ENCODE results near the gene ARHGAP35.
A peak's percentile ranks its signal among the peaks of the same experiment; 100 is the strongest.
"Not testable (repeated sequence)": the region's sequence is repeated elsewhere in the genome, so short reads cannot be mapped to it uniquely, and the experiment has no call there.

The ARHGAP35 gene

DNA sequence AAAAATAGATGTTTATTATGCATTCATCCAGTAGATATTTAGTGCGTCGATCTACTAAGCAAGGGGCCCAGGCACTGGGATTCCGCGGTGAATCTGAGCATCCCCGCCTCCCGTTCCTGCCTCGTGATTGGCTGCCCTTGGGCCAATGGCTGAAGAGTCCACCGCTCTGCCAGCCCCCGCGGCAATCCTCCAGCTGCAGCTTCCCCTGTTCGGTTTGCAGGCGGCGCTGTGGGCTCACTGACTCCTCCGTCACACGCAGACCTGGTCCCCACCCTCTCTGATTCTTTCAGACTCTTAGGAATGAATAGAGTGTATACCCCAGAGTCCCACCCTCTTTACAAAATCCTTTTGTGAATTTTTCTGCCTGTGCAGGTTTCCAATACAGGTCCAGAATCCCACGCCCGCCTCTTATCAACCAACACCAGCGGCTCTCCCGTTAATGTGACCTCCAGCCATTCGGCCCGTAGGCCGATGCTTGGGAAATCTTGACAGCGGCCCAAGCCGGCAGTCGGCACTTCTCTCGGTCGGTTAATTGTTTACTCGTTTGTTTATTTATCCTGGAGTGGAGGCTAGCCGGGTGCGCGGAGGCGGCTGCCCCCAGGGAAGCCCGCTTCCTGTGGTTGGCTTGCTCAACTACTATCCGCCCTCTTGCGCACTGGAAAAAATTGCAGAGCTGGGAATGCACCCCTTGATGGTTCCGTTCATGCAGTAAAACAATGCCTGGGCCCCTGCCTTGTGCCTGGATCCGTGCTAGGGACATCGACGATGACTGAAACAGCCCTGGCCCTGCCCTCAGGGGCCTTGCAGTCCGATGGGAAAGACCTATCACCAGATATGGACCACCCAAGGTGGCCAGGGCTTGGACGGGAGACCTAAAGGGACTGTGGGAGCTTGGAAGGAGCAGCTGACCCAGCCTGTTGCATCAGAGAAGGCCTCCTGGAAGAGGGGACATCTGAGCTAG, 4.5 kb upstream of the ARHGAP35 start:
- Mint-ChIP-seq H3K4me3 (peak overlapping the region; percentile 79), H3K27me3 (no peaks in the 10 kb centered on the region), H3K27ac (peak overlapping the region; percentile 71), H3K4me1 (ENCODE audit: low read depth) (peaks cover 19% of the 10 kb centered on the region), H3K36me3 (peaks cover 2% of the 10 kb centered on the region), H3K9me3 (ENCODE audit: low read depth) (peaks cover 3% of the 10 kb centered on the region)

DNA sequence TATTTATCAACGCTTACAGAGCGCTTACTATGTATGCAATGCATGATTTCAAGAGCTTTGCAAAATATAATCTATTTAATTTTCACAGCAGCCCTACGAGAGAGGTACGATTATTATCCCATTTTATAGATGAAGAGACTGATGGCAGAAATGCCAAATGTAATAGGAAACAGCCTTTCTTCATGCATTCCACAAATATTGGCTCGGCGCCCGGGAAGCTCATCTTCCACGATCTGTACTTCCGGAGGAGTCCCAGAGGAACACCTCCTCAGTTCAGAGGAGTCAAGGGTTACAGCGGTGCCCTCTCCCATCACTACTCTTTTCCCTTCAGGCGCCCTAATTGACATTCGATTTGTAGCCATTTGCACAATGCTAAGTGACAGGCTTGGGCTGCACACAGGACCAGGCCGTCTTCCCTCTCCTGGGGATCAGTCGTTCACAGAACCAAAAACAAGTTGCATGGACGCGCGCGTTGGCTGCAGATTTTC, 1.1 kb upstream of the ARHGAP35 start:
- Mint-ChIP-seq H3K4me3 (peak overlapping the region; percentile 85), H3K9me3 (ENCODE audit: low read depth) (peaks cover 3% of the 10 kb centered on the region), H3K36me3 (peaks cover 2% of the 10 kb centered on the region), H3K27ac (peak overlapping the region; percentile 95), H3K4me1 (ENCODE audit: low read depth) (peaks cover 16% of the 10 kb centered on the region), H3K27me3 (no peaks in the 10 kb centered on the region)

DNA sequence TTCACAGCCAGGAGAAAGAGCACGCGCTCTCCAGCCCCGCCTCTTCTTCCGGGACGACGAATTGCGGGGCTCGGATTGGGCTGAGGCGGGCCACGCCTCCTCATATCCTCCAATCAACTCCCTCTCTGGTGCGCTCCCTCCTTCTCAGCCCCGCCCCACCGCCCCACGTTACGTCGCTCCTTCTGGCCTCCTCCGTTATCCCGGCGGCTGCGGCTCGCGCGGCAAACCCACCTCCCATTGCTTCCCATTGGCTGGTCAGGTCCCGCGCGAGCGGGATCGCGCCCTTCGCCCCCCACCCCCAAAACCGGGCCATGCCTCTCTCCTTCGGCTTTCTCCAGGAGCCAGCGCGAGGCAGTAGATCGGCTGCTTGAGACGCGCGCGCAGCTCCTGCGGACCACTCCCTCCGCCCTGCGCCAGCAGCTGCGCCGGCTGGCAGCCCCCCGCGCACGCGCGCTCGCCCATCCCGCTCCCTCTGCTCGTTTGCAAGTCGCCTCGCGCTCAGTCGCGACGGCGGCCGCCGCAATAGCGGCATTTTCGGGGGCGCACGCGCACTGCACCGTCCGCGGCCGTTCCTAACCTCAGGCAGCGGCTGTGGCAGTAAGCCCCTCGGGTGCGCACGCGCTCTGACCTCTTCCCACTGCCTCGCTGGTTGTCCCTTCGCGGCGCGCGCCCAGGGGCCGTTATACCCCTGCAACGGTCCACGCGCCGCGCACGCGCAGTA, 512 bp upstream of the ARHGAP35 start:
- Mint-ChIP-seq H3K4me1 (ENCODE audit: low read depth) (peaks cover 16% of the 10 kb centered on the region), H3K27ac (peak overlapping the region; percentile 95), H3K9me3 (ENCODE audit: low read depth) (peaks cover 3% of the 10 kb centered on the region), H3K4me3 (peak overlapping the region; percentile 85), H3K36me3 (peaks cover 2% of the 10 kb centered on the region), H3K27me3 (no peaks in the 10 kb centered on the region)

DNA sequence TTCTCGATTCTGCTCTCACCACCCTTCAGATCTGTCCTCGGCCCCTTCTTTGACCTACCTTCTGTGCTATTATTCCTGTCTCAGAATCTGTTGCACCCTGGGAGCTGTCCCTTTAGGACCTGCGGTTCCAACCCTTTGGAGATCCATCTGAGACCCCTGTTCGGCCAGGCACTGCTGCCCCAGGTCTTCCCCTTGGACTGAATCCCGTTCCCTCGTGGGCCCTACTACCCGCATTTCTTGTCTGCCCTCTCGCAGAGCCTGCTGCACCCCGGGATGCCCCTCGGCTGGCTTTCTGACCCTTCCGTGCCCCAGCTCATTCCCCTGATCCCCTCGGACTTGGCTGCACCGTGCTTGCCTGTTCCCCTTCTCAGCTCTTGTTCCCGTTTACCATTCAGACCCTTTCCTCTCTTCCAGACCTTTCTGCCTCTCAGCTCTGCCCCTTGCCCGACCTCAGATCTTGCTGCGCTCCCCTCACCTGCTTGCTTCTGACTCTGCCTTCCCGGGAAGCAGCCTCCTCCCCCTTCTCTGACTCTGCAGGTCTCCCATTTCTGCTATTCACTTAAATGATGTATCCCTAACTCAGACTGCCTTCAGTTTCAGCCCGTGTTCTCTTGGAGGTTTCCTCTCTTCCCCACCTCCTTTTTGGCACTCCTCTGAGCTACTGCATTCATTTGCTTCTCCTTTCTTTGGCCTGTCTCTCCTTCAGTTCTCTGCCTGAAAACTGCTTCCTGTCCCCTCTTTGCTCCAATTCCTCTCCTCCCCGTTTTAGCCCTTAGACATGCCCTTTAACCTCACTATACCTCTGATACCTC, 1.1 kb downstream of the ARHGAP35 start:
- peaks cover 14% of the 10 kb centered on the region for H3K4me1 Mint-ChIP-seq (ENCODE audit: low read depth)
- no peak overlapping the region for H3K4me3 Mint-ChIP-seq
- no peaks in the 10 kb centered on the region for H3K27me3 Mint-ChIP-seq
- peaks cover 2% of the 10 kb centered on the region for H3K36me3 Mint-ChIP-seq
- peaks cover 3% of the 10 kb centered on the region for H3K9me3 Mint-ChIP-seq (ENCODE audit: low read depth)
- H3K27ac Mint-ChIP-seq, result no peak overlapping the region

DNA sequence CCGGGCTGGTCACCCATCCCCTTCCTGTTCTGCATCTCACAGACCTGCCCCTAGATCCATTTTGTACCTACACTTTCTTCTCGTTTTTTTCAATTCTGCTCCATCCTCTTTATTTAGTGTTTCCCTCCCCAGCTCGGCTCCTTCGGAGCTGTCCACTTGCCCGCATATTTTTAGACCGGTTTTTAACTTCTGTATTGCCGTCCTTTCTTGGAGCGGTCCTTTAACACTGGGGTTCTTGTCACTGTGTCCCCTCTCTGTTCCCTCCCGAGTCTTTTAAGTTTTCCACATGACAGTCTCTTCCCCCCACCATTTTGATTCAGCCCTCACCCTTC, 1.7 kb downstream of the ARHGAP35 start:
- H3K27ac Mint-ChIP-seq, result no peak overlapping the region
- no peaks in the 10 kb centered on the region for H3K27me3 Mint-ChIP-seq
- peaks cover 2% of the 10 kb centered on the region for H3K36me3 Mint-ChIP-seq
- H3K4me3 Mint-ChIP-seq, result no peak overlapping the region
- H3K9me3 Mint-ChIP-seq (ENCODE audit: low read depth), result peaks cover 3% of the 10 kb centered on the region
- peaks cover 19% of the 10 kb centered on the region for H3K4me1 Mint-ChIP-seq (ENCODE audit: low read depth)

DNA sequence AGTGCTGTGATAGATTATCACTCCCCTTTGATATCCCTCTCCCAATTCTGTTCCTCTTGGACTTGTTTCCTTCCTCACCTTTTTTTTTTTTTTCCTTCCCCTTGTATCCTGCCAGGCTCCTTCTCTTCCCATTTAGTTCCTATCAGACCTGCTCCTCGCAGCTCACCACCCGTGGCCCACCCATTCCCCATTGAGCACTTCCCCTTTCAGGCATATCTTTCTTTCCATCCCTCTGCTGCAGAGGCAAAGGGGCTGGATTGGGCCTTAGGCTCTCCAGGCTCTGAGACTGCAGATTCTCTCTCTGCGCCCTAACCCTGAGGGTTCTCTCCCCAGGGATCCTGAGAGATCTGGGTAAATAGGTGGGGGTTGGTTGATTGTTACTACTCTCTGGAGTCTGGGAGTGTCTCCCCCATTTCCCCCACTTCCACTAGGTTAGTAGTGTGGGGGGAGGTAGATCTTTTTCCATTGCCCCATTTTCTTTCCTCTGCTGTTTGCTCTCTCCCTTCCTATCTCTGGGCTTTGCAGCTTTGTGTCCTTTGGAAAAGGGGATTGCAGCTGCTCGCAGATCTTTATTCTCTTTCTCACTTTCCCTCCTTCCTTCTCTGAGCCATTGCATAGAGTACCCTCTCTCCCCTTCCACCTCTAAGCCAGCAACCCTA, 2.3 kb downstream of the ARHGAP35 start:
- Mint-ChIP-seq H3K4me3 (no peak overlapping the region), H3K27me3 (no peaks in the 10 kb centered on the region), H3K4me1 (ENCODE audit: low read depth) (peaks cover 22% of the 10 kb centered on the region), H3K36me3 (peaks cover 2% of the 10 kb centered on the region), H3K9me3 (ENCODE audit: low read depth) (peaks cover 3% of the 10 kb centered on the region), H3K27ac (no peak overlapping the region)

DNA sequence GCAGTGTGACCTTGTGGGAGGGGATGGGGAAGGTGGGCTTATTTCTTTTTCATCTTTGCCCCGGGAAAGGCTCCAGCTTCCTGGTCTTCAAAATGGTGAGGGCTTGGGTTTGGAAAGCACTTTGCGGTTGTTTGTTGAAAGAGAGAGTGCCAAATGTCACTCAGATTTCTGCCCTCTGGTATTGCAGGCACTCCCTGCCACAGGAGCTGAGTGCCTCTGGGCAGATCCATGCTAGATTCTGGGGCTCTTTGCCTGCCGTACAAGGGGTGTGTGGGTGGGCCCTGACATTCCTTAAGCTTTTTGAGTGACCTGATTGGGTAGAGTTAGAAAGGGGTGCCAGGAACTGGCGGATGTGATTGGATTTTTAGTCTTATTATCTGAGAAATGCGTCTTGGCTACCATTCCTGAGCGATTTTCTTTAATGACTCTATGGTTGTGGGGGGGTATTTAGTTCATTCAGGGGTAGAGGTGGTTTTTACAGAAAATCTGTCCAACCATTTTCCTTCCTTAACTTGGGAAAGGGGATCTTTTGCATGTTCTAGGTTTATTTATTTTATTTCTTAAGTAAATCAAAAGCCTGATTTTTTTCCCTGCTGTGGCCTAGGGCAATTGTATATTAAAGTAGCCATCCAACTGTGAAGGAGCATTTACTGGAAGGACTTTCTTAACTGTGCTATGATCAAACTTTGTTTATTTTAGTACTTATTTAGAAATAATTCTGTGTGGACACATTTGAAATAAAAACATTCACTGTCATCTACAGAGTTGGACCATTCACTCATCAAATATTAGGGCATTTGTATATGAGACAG, 3.2 kb downstream of the ARHGAP35 start:
- Mint-ChIP-seq H3K4me3 (no peak overlapping the region), H3K27me3 (no peaks in the 10 kb centered on the region), H3K4me1 (ENCODE audit: low read depth) (peaks cover 27% of the 10 kb centered on the region), H3K9me3 (ENCODE audit: low read depth) (peaks cover 3% of the 10 kb centered on the region), H3K36me3 (peaks cover 2% of the 10 kb centered on the region), H3K27ac (no peak overlapping the region)

DNA sequence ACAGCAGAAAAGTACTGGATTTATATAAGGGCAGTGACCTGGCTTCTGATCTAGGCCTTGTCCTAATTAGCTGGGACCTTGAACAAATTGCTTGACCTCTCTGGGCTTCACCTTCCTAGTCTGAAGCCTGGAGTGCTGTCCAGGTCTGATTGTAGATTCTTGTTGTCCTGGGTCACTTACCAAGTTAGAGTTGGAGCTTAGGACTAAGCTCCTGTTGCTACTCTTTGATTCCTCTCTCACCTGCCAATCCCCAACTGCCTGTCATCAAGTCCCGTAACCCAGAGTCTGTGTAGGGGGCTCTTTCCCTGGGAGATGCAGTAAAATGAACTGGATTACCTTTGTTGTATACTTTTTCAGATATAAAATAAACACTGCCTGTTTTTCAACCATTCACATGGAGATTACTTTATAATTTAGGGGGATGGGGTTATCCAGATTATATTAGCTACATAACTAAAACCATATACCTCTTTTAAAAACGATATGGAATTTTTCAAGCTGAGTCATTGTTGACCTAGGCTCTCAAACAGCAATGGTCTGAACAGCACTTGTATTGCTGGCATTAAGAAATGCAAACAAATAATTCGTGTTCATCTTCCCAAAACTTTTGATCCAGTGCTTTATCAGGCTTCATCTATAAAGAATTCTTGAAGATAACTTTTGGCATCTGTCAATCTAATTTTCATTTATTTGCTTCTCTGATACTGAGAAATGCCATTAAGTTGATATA, 5.8 kb downstream of the ARHGAP35 start:
- H3K4me1 Mint-ChIP-seq (ENCODE audit: low read depth), result peaks cover 22% of the 10 kb centered on the region
- H3K27me3 Mint-ChIP-seq, result no peaks in the 10 kb centered on the region
- no peak overlapping the region for H3K4me3 Mint-ChIP-seq
- H3K36me3 Mint-ChIP-seq, result no peaks in the 10 kb centered on the region
- peak overlapping the region; percentile 11 for H3K27ac Mint-ChIP-seq
- H3K9me3 Mint-ChIP-seq (ENCODE audit: low read depth), result no peaks in the 10 kb centered on the region

DNA sequence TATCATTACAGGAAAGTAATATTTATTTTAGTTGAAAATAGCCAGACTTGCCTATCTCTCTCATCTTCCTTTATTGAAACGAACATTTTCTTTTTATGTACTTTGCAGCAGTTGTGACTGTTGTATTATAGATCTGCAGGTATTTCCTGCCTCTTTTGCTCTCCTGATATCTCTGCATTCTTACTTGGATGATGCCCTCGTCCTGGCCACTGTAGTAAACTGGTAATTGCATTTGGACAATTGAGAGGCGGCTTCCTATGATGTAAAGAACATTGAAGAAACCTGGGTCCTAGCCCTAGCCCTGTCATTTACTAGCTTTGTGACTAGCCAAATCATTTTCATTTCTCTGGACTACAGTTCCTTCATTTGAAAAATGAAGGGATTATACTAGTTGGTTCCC, 6.4 kb downstream of the ARHGAP35 start:
- Mint-ChIP-seq H3K4me1 (ENCODE audit: low read depth) (peaks cover 22% of the 10 kb centered on the region), H3K27ac (no peak overlapping the region), H3K27me3 (no peaks in the 10 kb centered on the region), H3K36me3 (no peaks in the 10 kb centered on the region), H3K9me3 (ENCODE audit: low read depth) (no peaks in the 10 kb centered on the region), H3K4me3 (no peak overlapping the region)

DNA sequence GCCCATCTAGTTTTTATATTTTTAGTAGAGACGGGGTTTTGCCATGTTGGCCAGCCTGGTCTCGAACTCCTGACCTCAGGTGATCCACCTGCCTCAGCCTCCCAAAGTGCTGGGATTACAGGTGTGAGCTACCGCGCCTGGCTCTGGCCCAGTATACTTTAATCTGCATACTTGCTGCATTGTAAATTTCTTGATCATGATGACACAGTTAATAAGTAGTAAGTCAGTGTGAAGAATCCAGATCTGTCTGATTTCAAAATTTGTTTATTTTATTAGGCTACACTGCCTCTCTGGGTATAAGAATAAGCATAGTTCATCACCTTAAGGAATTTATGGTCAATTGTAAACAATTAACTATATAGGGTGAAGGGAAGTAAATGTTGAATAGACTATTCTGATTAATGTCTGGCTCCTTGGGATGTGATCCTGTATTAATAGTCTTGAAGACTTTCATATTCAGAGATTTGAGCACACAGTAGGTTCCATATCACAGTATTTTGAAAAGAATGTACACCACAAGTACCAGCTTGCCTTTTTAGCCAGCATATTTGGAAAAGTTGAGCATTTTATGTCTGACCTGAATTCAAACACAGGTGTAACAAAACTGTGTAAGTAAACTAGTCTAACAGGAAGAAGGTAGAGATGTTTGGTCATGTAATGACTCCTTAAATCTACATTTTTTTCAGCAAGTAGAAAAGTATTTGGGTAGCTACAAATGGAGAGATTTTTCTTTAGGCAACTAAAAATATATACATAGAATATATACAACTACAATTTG, 7.4 kb downstream of the ARHGAP35 start:
- Mint-ChIP-seq H3K27ac (peak overlapping the region; percentile 1), H3K9me3 (ENCODE audit: low read depth) (no peaks in the 10 kb centered on the region), H3K4me1 (ENCODE audit: low read depth) (peaks cover 22% of the 10 kb centered on the region), H3K4me3 (no peak overlapping the region), H3K36me3 (no peaks in the 10 kb centered on the region), H3K27me3 (no peaks in the 10 kb centered on the region)

DNA sequence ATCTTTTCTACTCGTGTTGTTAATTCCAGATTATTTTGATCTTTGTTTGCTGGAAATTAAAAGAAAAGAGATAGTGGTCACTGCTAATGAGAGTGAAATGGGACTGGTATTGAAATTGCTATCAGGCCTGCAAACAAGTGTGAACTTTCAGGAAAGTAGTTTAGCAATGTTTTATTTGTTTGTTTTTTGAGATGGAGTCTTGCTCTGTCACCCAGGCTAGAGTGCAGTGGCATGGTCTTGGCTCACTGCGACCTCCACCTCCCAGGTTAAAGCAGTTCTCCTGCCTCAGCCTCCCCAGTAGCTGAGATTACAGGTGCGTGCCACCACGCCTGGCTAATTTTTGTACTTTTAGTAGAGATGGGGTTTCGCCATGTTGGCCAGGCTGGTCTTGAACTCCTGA, 10.4 kb downstream of the ARHGAP35 start:
- not testable (repeated sequence) for H3K9me3 Mint-ChIP-seq (ENCODE audit: low read depth); H3K36me3 Mint-ChIP-seq; H3K27me3 Mint-ChIP-seq; H3K4me3 Mint-ChIP-seq; H3K27ac Mint-ChIP-seq
- H3K4me1 Mint-ChIP-seq (ENCODE audit: low read depth), result peaks cover 20% of the 10 kb centered on the region

DNA sequence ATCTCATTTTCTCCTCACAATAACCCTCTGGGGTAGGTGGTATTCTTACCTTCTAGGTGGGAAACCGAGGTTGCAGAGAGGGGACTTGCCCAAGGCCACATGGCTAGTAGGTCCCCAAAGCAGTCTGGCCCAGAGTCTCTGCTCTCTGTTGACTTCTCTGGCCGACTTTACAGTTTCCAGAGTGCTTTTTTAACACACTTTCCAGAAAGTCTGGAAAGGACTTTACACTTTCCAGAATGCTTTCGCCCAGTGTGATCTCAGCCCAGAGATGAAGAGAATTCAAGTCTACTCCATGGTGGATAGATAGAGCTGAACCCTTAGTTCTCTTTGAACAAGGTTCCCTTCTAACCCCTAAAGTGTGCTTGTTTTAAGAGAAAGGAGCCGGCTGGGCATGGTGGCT, 12.2 kb downstream of the ARHGAP35 start:
- no peaks in the 10 kb centered on the region for H3K36me3 Mint-ChIP-seq
- peaks cover 6% of the 10 kb centered on the region for H3K4me1 Mint-ChIP-seq (ENCODE audit: low read depth)
- no peak overlapping the region for H3K27ac Mint-ChIP-seq
- no peaks in the 10 kb centered on the region for H3K27me3 Mint-ChIP-seq
- H3K9me3 Mint-ChIP-seq (ENCODE audit: low read depth), result no peaks in the 10 kb centered on the region
- no peak overlapping the region for H3K4me3 Mint-ChIP-seq

DNA sequence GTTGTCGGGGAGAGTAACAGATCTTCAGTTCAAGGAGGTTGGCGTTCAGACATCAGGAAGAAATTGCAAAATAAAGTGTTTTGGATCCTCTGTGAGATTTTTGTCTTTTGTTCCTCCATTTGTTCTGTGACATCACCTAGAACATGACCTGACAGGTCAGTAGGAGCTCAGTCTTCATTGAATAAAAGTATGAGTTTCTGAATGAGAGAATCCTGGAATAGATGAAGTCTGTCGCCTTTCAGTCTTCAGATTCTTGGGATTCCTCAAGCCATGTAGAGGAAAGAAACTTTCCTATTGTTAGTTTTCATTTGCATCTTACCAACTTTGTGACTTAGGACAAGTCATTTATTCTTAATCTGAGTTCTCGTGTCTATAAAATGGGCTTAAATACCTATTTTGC, 14.4 kb downstream of the ARHGAP35 start:
- Mint-ChIP-seq H3K27ac (no peak overlapping the region), H3K9me3 (ENCODE audit: low read depth) (no peaks in the 10 kb centered on the region), H3K4me3 (no peak overlapping the region)

More for the DNA sequence above, 14.4 kb downstream of the ARHGAP35 start:
- Mint-ChIP-seq H3K36me3 (no peaks in the 10 kb centered on the region), H3K4me1 (ENCODE audit: low read depth) (peaks cover 5% of the 10 kb centered on the region), H3K27me3 (no peaks in the 10 kb centered on the region)
